Neural progenitor cell (in vitro differentiated cells): ENCODE data around the gene RPL22.

Experiments used
- EZH2 ChIP-seq: fragments of 200-600 bp; sonication (generic); IDR thresholded peaks from 2 replicates; pipeline ENCODE4 v1.6.1; 2017; ENCODE audit warnings: antibody characterized with exemption, mild to moderate bottlenecking, moderate library complexity
- TF ChIP-seq, protein P1 (sequence below): fragments of 200-600 bp; sonication (generic); IDR thresholded peaks from 2 replicates; pipeline ENCODE4 v1.5.1; 2017; ENCODE audit warnings: antibody characterized with exemption, mild to moderate bottlenecking

- TF ChIP-seq, protein P1, sequence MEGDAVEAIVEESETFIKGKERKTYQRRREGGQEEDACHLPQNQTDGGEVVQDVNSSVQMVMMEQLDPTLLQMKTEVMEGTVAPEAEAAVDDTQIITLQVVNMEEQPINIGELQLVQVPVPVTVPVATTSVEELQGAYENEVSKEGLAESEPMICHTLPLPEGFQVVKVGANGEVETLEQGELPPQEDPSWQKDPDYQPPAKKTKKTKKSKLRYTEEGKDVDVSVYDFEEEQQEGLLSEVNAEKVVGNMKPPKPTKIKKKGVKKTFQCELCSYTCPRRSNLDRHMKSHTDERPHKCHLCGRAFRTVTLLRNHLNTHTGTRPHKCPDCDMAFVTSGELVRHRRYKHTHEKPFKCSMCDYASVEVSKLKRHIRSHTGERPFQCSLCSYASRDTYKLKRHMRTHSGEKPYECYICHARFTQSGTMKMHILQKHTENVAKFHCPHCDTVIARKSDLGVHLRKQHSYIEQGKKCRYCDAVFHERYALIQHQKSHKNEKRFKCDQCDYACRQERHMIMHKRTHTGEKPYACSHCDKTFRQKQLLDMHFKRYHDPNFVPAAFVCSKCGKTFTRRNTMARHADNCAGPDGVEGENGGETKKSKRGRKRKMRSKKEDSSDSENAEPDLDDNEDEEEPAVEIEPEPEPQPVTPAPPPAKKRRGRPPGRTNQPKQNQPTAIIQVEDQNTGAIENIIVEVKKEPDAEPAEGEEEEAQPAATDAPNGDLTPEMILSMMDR: no peak
- no peak for TF ChIP-seq EZH2
Observed at GRCh38 chr1:6191968-6192367, 7.4 kb downstream of the RPL22 start.
